Ishikawa (cell line): ENCODE results near the gene DDX4.

Experiments used
- CEBPB ChIP-seq: IDR thresholded peaks from 2 replicates; pipeline ENCODE4 v1.6.1; 2012
- CREB1 ChIP-seq: IDR thresholded peaks from 2 replicates; pipeline ENCODE4 v1.6.1; 2012; ENCODE audit warnings: low read depth
- EGR1 ChIP-seq: IDR thresholded peaks from 2 replicates; pipeline ENCODE4 v1.6.1; 2012
- EP300 ChIP-seq: IDR thresholded peaks from 2 replicates; pipeline ENCODE4 v1.6.1; 2012; ENCODE audit warnings: borderline replicate concordance
- FOXM1 ChIP-seq: IDR thresholded peaks from 2 replicates; pipeline ENCODE4 v1.6.1; 2012; ENCODE audit warnings: low read depth, borderline replicate concordance
- NFIC ChIP-seq: IDR thresholded peaks from 2 replicates; pipeline ENCODE4 v1.6.1; 2012
- RAD21 ChIP-seq: IDR thresholded peaks from 2 replicates; pipeline ENCODE4 v1.6.1; 2012; ENCODE audit warnings: low read depth
- REST ChIP-seq: IDR thresholded peaks from 2 replicates; pipeline ENCODE4 v1.6.1; 2012; ENCODE audit warnings: low read depth, mild to moderate bottlenecking
- TAF1 ChIP-seq: IDR thresholded peaks from 2 replicates; pipeline ENCODE4 v1.6.1; 2012; ENCODE audit warnings: low read depth, mild to moderate bottlenecking
- TCF12 ChIP-seq: IDR thresholded peaks from 2 replicates; pipeline ENCODE4 v1.6.1; 2012; ENCODE audit warnings: low read depth
- TEAD4 ChIP-seq: IDR thresholded peaks from 2 replicates; pipeline ENCODE4 v1.6.1; 2012
- USF1 ChIP-seq: IDR thresholded peaks from 2 replicates; pipeline ENCODE4 v1.6.1; 2012
- YY1 ChIP-seq: IDR thresholded peaks from 2 replicates; pipeline ENCODE4 v1.6.1; 2012; ENCODE audit warnings: low read depth
- ZBTB7A ChIP-seq: IDR thresholded peaks from 2 replicates; pipeline ENCODE4 v1.6.1; 2012; ENCODE audit warnings: low read depth
- TF ChIP-seq, protein P1 (sequence below): IDR thresholded peaks from 2 replicates; pipeline ENCODE4 v1.6.1; 2012

DDX4 gene

DNA sequence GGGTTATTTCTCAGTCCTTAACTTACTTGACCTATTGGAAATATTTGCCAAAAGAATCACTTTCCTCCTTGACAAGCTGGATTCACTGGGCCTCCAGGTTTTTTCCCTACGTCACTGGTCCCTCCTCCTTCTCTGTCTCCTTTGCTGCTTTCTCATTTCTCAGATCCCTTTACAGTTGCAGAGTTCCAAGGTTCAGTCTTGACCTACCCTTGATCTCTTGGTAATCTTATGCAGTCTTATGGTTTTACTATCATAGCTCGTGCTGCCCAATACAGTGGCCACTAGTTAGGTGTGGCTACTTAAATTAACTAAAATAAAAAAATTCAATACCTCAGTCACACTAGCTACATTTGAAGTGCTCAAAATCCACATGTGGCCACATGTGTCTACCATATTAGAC is 37.1 kb upstream of the DDX4 start:
- no peak for TF ChIP-seq TAF1
- no peak for TF ChIP-seq CEBPB
- no peak for TF ChIP-seq USF1
- TF ChIP-seq CREB1, result no peak
- TF ChIP-seq TEAD4, result no peak

- TF ChIP-seq, protein P1, sequence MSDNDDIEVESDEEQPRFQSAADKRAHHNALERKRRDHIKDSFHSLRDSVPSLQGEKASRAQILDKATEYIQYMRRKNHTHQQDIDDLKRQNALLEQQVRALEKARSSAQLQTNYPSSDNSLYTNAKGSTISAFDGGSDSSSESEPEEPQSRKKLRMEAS, result no peak
- TF ChIP-seq YY1, result no peak
- no peak for TF ChIP-seq FOXM1
- no peak for TF ChIP-seq TEAD4
- TF ChIP-seq CEBPB, result no peak
- TF ChIP-seq TCF12, result no peak
- TF ChIP-seq REST, result no peak
Measured at GRCh38 chr5:55701462-55702103, 36.3 kb upstream of the DDX4 start.

DNA sequence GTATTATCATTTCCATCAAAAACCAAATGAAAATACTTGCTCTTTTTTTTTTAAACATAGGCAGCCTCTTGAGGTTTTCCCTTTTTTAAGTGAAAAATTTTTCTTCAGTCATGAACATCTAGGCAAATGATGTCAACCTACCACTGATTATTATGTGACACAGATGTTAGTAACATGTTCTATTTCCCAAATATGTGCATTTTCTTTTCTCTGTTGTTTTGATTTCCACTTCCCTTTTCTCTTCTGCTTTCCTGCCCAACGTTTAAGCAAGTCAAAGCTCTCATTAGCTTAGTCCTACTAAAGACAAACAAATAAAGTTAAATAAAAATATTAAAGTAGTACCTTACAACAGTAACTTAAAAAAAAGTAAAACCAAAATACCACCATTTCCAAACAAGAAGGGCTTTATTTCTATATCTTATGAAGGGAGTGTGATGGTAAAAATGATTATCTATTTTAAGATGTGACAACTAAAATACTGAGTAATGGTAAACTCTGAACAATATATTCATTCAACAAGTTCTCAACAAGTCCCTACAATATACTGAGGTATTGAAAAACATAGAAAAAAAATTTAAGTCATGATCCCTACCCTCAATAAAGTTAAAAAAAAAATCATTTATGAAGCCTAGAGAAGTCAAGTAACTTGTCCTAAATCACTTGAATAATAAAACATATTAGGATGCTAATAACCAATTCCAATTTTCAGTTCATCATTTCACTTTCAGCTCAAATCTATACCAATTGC is 35.1 kb upstream of the DDX4 start:
- no peak for TF ChIP-seq CEBPB
- TF ChIP-seq YY1, result no peak
- no peak for TF ChIP-seq RAD21
- TF ChIP-seq EP300, result no peak
- TF ChIP-seq TCF12, result no peak
- TF ChIP-seq TEAD4, result no peak
- no peak for TF ChIP-seq USF1
- no peak for TF ChIP-seq EGR1
- TF ChIP-seq TAF1, result no peak
- TF ChIP-seq ZBTB7A, result no peak
- no peak for TF ChIP-seq CREB1

GRCh38 chr5:55706230-55706629 is 31.6 kb upstream of the DDX4 start:
- TF ChIP-seq TEAD4 (no peak), FOXM1 (no peak), RAD21 (no peak), EP300 (no peak), TAF1 (no peak), CREB1 (no peak), NFIC (no peak), EGR1 (no peak), YY1 (no peak), CEBPB (no peak)
- TF ChIP-seq, protein P1, result no peak

- no peak for TF ChIP-seq FOXM1
- TF ChIP-seq, protein P1, result no peak
- TF ChIP-seq RAD21, result no peak
- TF ChIP-seq ZBTB7A, result no peak
- TF ChIP-seq NFIC, result no peak
Measured at GRCh38 chr5:55708732-55709131, 29.1 kb upstream of the DDX4 start.

- TF ChIP-seq YY1 (no peak), NFIC (no peak), TEAD4 (no peak), EP300 (no peak), RAD21 (no peak)
Measured at GRCh38 chr5:55711507-55712022, 26.3 kb upstream of the DDX4 start.

- no peak for TF ChIP-seq CEBPB
- TF ChIP-seq EP300, result no peak
- no peak; the same call in 1 of the 2 replicates for TF ChIP-seq USF1
- TF ChIP-seq YY1, result peak; percentile 14
- TF ChIP-seq, protein P1, result peak; percentile 79
- TF ChIP-seq ZBTB7A, result peak; percentile 67; the same call in 1 of the 2 replicates
- 0 out of 2 replicates have a peak, but pooled peaks have one; percentile 30 for TF ChIP-seq EGR1
- peak; percentile 84 for TF ChIP-seq TAF1
- TF ChIP-seq REST, result no peak
Measured at GRCh38 chr5:55712023-55712859, 25.6 kb upstream of the DDX4 start, which contains the start of gene SLC38A9. Gene SLC38A9 (minus strand): TSS chr5:55712324. CDS start chr5:55697958, 14,366 bp downstream.
